HepG2 (cell line): ENCODE measurements around the gene SCUBE1. TPM values are rescaled to one million over a fixed set of nuclear protein-coding genes. Genes with fewer than 3 reads are reported as not detected.

Experiments
- ATAC-seq: fragments of 200-7000 bp; cut with Tn5 transposase; 3 replicates; pipeline ENCODE4 v1.9.1; 2020; ENCODE audit warnings: mild to moderate bottlenecking, moderate library complexity
- BruUV-seq: library from RNA; stranded (reverse); fragments of 400-500 nt; replicated peaks from 2 replicates; lab custom pipeline; 2021; lab: Mats Ljungman, UMichigan
- CTCF ChIA-PET: fragments of 300-600 bp; formaldehyde crosslinking; extraction: SDS; loops from one replicate; lab custom pipeline; 2021; ENCODE audit warnings: low total read pairs, inconsistent platforms, low intra/inter-chr PET ratio; lab: Yijun Ruan, JAX
- POLR2A ChIA-PET: fragments of 350-600 bp; sonication (Branson Sonifier 250); formaldehyde crosslinking; loops from one replicate; lab custom pipeline; 2020; ENCODE audit warnings: antibody characterized with exemption, inconsistent platforms; lab: Yijun Ruan, JAX
- DNase-seq: peaks from one replicate; pipeline ENCODE4 v3.0.0-alpha.2; 2015; ENCODE audit warnings: low spot score
- FAIRE-seq: peaks from 3 replicates; lab custom pipeline; 2011; peaks lifted over from hg19 to GRCh38; lab: Jason Lieb, UNC
- H2AFZ ChIP-seq: one replicate; pipeline ENCODE4 v1.6.1; 2011; ENCODE audit warnings: low read length, inconsistent platforms
- H3K27ac ChIP-seq: fragments of 300-600 bp; 3 replicates; pipeline ENCODE4 v1.8.0; 2011; ENCODE audit warnings: mixed run types, mild to moderate bottlenecking, mixed read lengths, low read length, inconsistent platforms; ENCODE audit not compliant: insufficient read depth; ENCODE audit errors: extremely low read length
- H3K27me3 ChIP-seq, 2 experiments: fragments of 200-600 bp in 1 of 2; 2 replicates in 1 of 2; 3 replicates in 1 of 2; pipeline versions ENCODE4 v1.6.0 to v1.8.0; 2011; ENCODE audit warnings: low read length in 2 of 2, mild to moderate bottlenecking in 2 of 2, moderate library complexity in 2 of 2, inconsistent platforms in 1 of 2; ENCODE audit not compliant: insufficient read depth in 2 of 2, control insufficient read depth in 1 of 2
- H3K36me3 ChIP-seq, 2 experiments: fragments of 200-600 bp in 1 of 2; replicated peaks in 1 of 2; 2 replicates in 1 of 2; 3 replicates in 1 of 2; pipeline versions ENCODE4 v1.5.1 to v1.8.0; 2011; ENCODE audit warnings: low read length in 2 of 2, inconsistent platforms in 1 of 2; ENCODE audit not compliant: insufficient read depth in 2 of 2, control insufficient read depth in 1 of 2
- H3K4me1 ChIP-seq: 2 replicates; pipeline ENCODE4 v1.5.1; 2012; ENCODE audit warnings: low read length, inconsistent platforms; ENCODE audit not compliant: insufficient read depth
- H3K4me2 ChIP-seq: 2 replicates; pipeline ENCODE4 v1.6.0; 2011; ENCODE audit warnings: low read depth, low read length, inconsistent platforms
- H3K4me3 ChIP-seq, 3 experiments: fragments of 200-600 bp in 1 of 3; sonication (generic), shearing (Covaris generic) in 1 of 3; replicated peaks in 1 of 3; 2 replicates each; pipeline ENCODE4 v1.5.1; 2011 to 2016; ENCODE audit warnings: low read length in 3 of 3, inconsistent platforms in 2 of 3, low read depth in 2 of 3, mild to moderate bottlenecking in 2 of 3, control low read depth in 1 of 3, mixed read lengths in 1 of 3; ENCODE audit not compliant: insufficient read depth in 1 of 3
- H3K79me2 ChIP-seq: one replicate; pipeline ENCODE4 v1.6.1; 2011; ENCODE audit warnings: low read length, inconsistent platforms; ENCODE audit not compliant: insufficient read depth
- H3K9ac ChIP-seq: 2 replicates; pipeline ENCODE4 v1.6.0; 2011; ENCODE audit warnings: mild to moderate bottlenecking, low read depth, low read length, inconsistent platforms; ENCODE audit not compliant: insufficient read depth
- H3K9me3 ChIP-seq: 2 replicates; pipeline ENCODE4 v1.5.1; 2012; ENCODE audit warnings: mild to moderate bottlenecking, low read length
- H4K20me1 ChIP-seq: 2 replicates; pipeline ENCODE4 v1.6.0; 2011; ENCODE audit warnings: inconsistent platforms, mild to moderate bottlenecking, low read length, moderate library complexity; ENCODE audit not compliant: insufficient read depth
- AFF4 ChIP-seq: sonication (generic); formaldehyde crosslinking; IDR thresholded peaks from 2 replicates; pipeline ENCODE4 v1.4.0; 2020; ENCODE audit warnings: missing genetic modification reagents
- HOXA7 ChIP-seq: sonication (generic); formaldehyde crosslinking; IDR thresholded peaks from 2 replicates; pipeline ENCODE4 v1.8.1; 2022; ENCODE audit warnings: mild to moderate bottlenecking, missing genetic modification reagents, moderate library complexity
- NR0B2 ChIP-seq: sonication (generic); formaldehyde crosslinking; IDR thresholded peaks from 2 replicates; pipeline ENCODE4 v1.4.0; 2020; ENCODE audit warnings: mild to moderate bottlenecking, missing genetic modification reagents
- SNAPC2 ChIP-seq: sonication (generic); formaldehyde crosslinking; IDR thresholded peaks from 2 replicates; pipeline ENCODE4 v1.8.1; 2022; ENCODE audit warnings: mild to moderate bottlenecking, missing genetic modification reagents
- ZNF10 ChIP-seq: sonication (generic); formaldehyde crosslinking; IDR thresholded peaks from 2 replicates; pipeline ENCODE4 v1.4.0; 2020; ENCODE audit warnings: mild to moderate bottlenecking, low read depth, missing genetic modification reagents, borderline replicate concordance
- ZNF280D ChIP-seq: sonication (generic); formaldehyde crosslinking; IDR thresholded peaks from 2 replicates; pipeline ENCODE4 v1.5.1; 2020; ENCODE audit warnings: mild to moderate bottlenecking, missing genetic modification reagents
- ZNF296 ChIP-seq: sonication (generic); formaldehyde crosslinking; conservative IDR thresholded peaks from 2 replicates; pipeline ENCODE4 v1.5.0; 2020; ENCODE audit warnings: mild to moderate bottlenecking, missing genetic modification reagents
- ZNF44 ChIP-seq: sonication (generic); formaldehyde crosslinking; IDR thresholded peaks from 2 replicates; pipeline ENCODE4 v1.5.1; 2020; ENCODE audit warnings: mild to moderate bottlenecking, missing genetic modification reagents
- ZNF574 ChIP-seq: sonication (generic); formaldehyde crosslinking; IDR thresholded peaks from 2 replicates; pipeline ENCODE4 v1.4.0; 2020; ENCODE audit warnings: missing genetic modification reagents
- WGBS: methylation state at CpG from one replicate; pipeline ENCODE4 v1.1.6; 2017; ENCODE audit warnings: low lambda C conversion rate; 5-methylcytosine and 5-hydroxymethylcytosine counted together
- in situ Hi-C: cut with HindIII; loops from 2 replicates; pipeline ENCODE4 v1.10.0; 2017; ENCODE audit warnings: low pct_unique_long_range_greater_than_20kb; ENCODE audit not compliant: extremely low pct_ligation_motif_present
- intact Hi-C: fragments of 100-400 bp; cut with micrococcal nuclease; formaldehyde crosslinking; loops from one replicate; pipeline ENCODE4 v1.10.0; 2022; ENCODE audit not compliant: unreplicated experiment
- polyA plus RNA-seq, 8 experiments: library from polyadenylated mRNA; depleted of rRNA in 3 of 8; stranded (reverse) in 7 of 8; unstranded in 1 of 8; fragments of >200 nt; fragmentation: Illumina TruSeq in 4 of 8; extraction: Trizol in 4 of 8; gene quantifications; 2 replicates each; pipeline versions ENCODE4 v1.2.1 to v1.2.3, GENCODE V29; 2011 to 2016; ENCODE audit warnings: low read depth in 4 of 8, missing spikeins in 1 of 8, mixed read lengths in 1 of 8; ENCODE audit not compliant: insufficient read depth in 1 of 8
- total RNA-seq, 5 experiments: library from RNA; depleted of rRNA; stranded (reverse); fragments of >200 nt; fragmentation: Illumina TruSeq; extraction: Trizol; gene quantifications; 2 replicates each; pipeline ENCODE4 v1.2.3, GENCODE V29; 2016; ENCODE audit warnings: low read depth in 1 of 5

SCUBE1 gene
- total and polyA plus RNA-seq, 2 of the 13 experiments (the other 11 are each of a cell fraction or from before 2014, with no cell fraction given) = under 0.01 to 0.05 TPM

GRCh38 chr22:43295660-43296059, 47.5 kb downstream of the SCUBE1 start (continued):
- TF ChIP-seq ZNF10 (CRISPR knock-in tag) (no peak), ZNF296 (CRISPR knock-in tag) (no peak)

GRCh38 chr22:43295173-43295572, 48.0 kb downstream of the SCUBE1 start:
- intact Hi-C loops = no loop called here
- BruUV-seq = no TSS peak
- Histone ChIP-seq H3K4me1 (peaks cover 19% of the 10 kb centered on the region), H3K4me3 (no peak overlapping the region), H3K4me2 (no peak overlapping the region), H3K9ac (no peak overlapping the region), H4K20me1 (no peaks in the 10 kb centered on the region), H3K36me3 (no peaks in the 10 kb centered on the region), H3K27ac (no peak overlapping the region), H3K9me3 (no peaks in the 10 kb centered on the region), H2AFZ (no peak overlapping the region), H3K79me2 (no peaks in the 10 kb centered on the region), H3K27me3 (peaks cover 2 to 68% of the 10 kb centered on the region in 2 experiments)
- DNase-seq = no peak
- no peak for ATAC-seq
- no peak for FAIRE-seq
- ChIA-PET POLR2A (no interaction called here), CTCF (no interaction called here)
- 31% methylated on average over 4 of the region's 6 CpGs for WGBS
- in situ Hi-C loops = no loop called here
- TF ChIP-seq HOXA7 (CRISPR knock-in tag) = no peak
- no peak for TF ChIP-seq AFF4 (CRISPR knock-in tag)
- TF ChIP-seq NR0B2 (CRISPR knock-in tag) = no peak
- no peak for TF ChIP-seq ZNF574
- TF ChIP-seq ZNF44 (CRISPR knock-in tag) = no peak
- TF ChIP-seq ZNF280D (CRISPR knock-in tag) = no peak
- TF ChIP-seq SNAPC2 (CRISPR knock-in tag) = no peak
